ENCODE measurements around the gene TAS2R20.

The TAS2R20 gene

GRCh38 chr12:10986812-10987211 lies 11.3 kb downstream of the TAS2R20 start, which contains the start of gene TAS2R50:
Gene TAS2R50, minus strand, starts transcription at chr12:10986912. Its CDS starts 52 bp downstream, at chr12:10986860.
- TF ChIP-seq CTCF (IDR thresholded peaks at IDR 0.05; ENCODE audit: low read depth, low read length) = no peak
- no peak for DNase-seq (ENCODE audit: extremely low read depth, low read depth)

- no peak for TF ChIP-seq CTCF (IDR thresholded peaks at IDR 0.05; ENCODE audit: low read depth, low read length)
- DNase-seq (ENCODE audit: extremely low read depth, low read depth) = no peak
Measured at GRCh38 chr12:10982244-10982643, 15.9 kb downstream of the TAS2R20 start.

- TF ChIP-seq CTCF (IDR thresholded peaks at IDR 0.05; ENCODE audit: low read depth, low read length) = no peak
- DNase-seq (ENCODE audit: extremely low read depth, low read depth) = no peak
Measured at GRCh38 chr12:10974965-10975364, 23.1 kb downstream of the TAS2R20 start.

- no peak for TF ChIP-seq CTCF (IDR thresholded peaks at IDR 0.05; ENCODE audit: low read depth, low read length)
- peak; percentile 79 for DNase-seq (ENCODE audit: extremely low read depth, low read depth)
Measured at GRCh38 chr12:10968765-10969456, 29.2 kb downstream of the TAS2R20 start.

- TF ChIP-seq CTCF (IDR thresholded peaks at IDR 0.05; ENCODE audit: low read depth, low read length) = no peak
- DNase-seq (ENCODE audit: extremely low read depth, low read depth) = peak; percentile 83
Measured at GRCh38 chr12:10967409-10967808, 30.7 kb downstream of the TAS2R20 start.

GRCh38 chr12:10966314-10966713 lies 31.8 kb downstream of the TAS2R20 start:
- DNase-seq (ENCODE audit: extremely low read depth, low read depth) = no peak
- TF ChIP-seq CTCF (IDR thresholded peaks at IDR 0.05; ENCODE audit: low read depth, low read length) = no peak

GRCh38 chr12:10965476-10965875 lies 32.6 kb downstream of the TAS2R20 start:
- DNase-seq (ENCODE audit: extremely low read depth, low read depth) = no peak
- no peak for TF ChIP-seq CTCF (IDR thresholded peaks at IDR 0.05; ENCODE audit: low read depth, low read length)
